AG09309 (cell line): Measurements from ENCODE around the gene MEIOB.
"Not testable (repeated sequence)": the region's sequence is repeated elsewhere in the genome, so short reads cannot be mapped to it uniquely, and the experiment has no call there.

Source experiments
- DNase-seq: peaks from one replicate; pipeline ENCODE4 v3.0.0-alpha.2; 2010; ENCODE audit warnings: low read depth
- H3K4me3 ChIP-seq: 2 replicates; pipeline ENCODE4 v1.5.1; 2011; ENCODE audit warnings: mild to moderate bottlenecking, low read depth, low read length, moderate library complexity; ENCODE audit not compliant: control insufficient read depth
- CTCF ChIP-seq: IDR thresholded peaks from 2 replicates; pipeline ENCODE4 v1.5.1; 2011; ENCODE audit warnings: mild to moderate bottlenecking, low read depth, low read length, inconsistent platforms; ENCODE audit not compliant: insufficient read depth, control insufficient read depth; ENCODE audit errors: missing control alignments

Gene MEIOB

GRCh38 chr16:1899641-1900451 lies 27.9 kb upstream of the MEIOB start:
- H3K4me3 ChIP-seq = no peak overlapping the region
- TF ChIP-seq CTCF = no peak
- DNase-seq = no peak

GRCh38 chr16:1897692-1898091 lies 25.7 kb upstream of the MEIOB start:
- H3K4me3 ChIP-seq, DNase-seq: not testable (repeated sequence)

- no peak overlapping the region for H3K4me3 ChIP-seq
- no peak for TF ChIP-seq CTCF
- DNase-seq = no peak
Measured at GRCh38 chr16:1895949-1896675, 24.1 kb upstream of the MEIOB start.

- no peak overlapping the region for H3K4me3 ChIP-seq
- TF ChIP-seq CTCF = no peak
- no peak for DNase-seq
Measured at GRCh38 chr16:1895068-1895467, 23.1 kb upstream of the MEIOB start.

- no peak for DNase-seq
- no peak for TF ChIP-seq CTCF
- no peak overlapping the region for H3K4me3 ChIP-seq
Measured at GRCh38 chr16:1890708-1891050, 18.7 kb upstream of the MEIOB start.

GRCh38 chr16:1890024-1890707 lies 18.2 kb upstream of the MEIOB start:
- DNase-seq = no peak
- H3K4me3 ChIP-seq = no peak overlapping the region
- TF ChIP-seq CTCF = no peak

- TF ChIP-seq CTCF = no peak
- H3K4me3 ChIP-seq = no peak overlapping the region
- no peak for DNase-seq
Measured at GRCh38 chr16:1887711-1888354, 15.9 kb upstream of the MEIOB start.
